Calu3 (cell line): ENCODE measurements around the gene YARS2. TPM values are rescaled to one million over a fixed set of nuclear protein-coding genes. Genes with fewer than 3 reads are reported as not detected.

ENCODE experiments used
- BruUV-seq: library from RNA; stranded (reverse); fragments of 400-500 nt; replicated peaks from 2 replicates; lab custom pipeline; 2021; lab: Mats Ljungman, UMichigan
- CTCF ChIA-PET: fragments of 300-600 bp; sonication (Branson Sonifier 250); formaldehyde crosslinking; loops from one replicate; lab custom pipeline; 2022; ENCODE audit warnings: antibody characterized with exemption; lab: Charles Lee
- DNase-seq: peaks from one replicate; pipeline ENCODE4 v3.0.0; 2022
- H3K27ac Mint-ChIP-seq: one replicate; pipeline ENCODE4 v1.8.0; 2022; ENCODE audit warnings: mixed read lengths; ENCODE audit not compliant: unreplicated experiment
- H3K27me3 Mint-ChIP-seq: one replicate; pipeline ENCODE4 v1.8.0; 2022; ENCODE audit warnings: mixed read lengths; ENCODE audit not compliant: unreplicated experiment
- H3K36me3 Mint-ChIP-seq: one replicate; pipeline ENCODE4 v1.8.0; 2022; ENCODE audit warnings: mild to moderate bottlenecking, moderate library complexity, mixed read lengths; ENCODE audit not compliant: insufficient read depth, unreplicated experiment
- H3K4me1 Mint-ChIP-seq: one replicate; pipeline ENCODE4 v1.8.0; 2022; ENCODE audit warnings: mild to moderate bottlenecking, low read depth, mixed read lengths; ENCODE audit not compliant: unreplicated experiment
- H3K4me3 Mint-ChIP-seq: one replicate; pipeline ENCODE4 v1.8.0; 2022; ENCODE audit warnings: mild to moderate bottlenecking, low read depth, moderate library complexity, mixed read lengths; ENCODE audit not compliant: unreplicated experiment
- H3K9me3 Mint-ChIP-seq: one replicate; pipeline ENCODE4 v1.8.0; 2022; ENCODE audit warnings: low read depth, mixed read lengths; ENCODE audit not compliant: unreplicated experiment
- CTCF ChIP-seq: fragments of 200-600 bp; IDR thresholded peaks from one replicate; pipeline ENCODE4 v1.8.0; 2022; ENCODE audit warnings: antibody characterized with exemption; ENCODE audit not compliant: unreplicated experiment
- intact Hi-C: fragments of 100-400 bp; cut with micrococcal nuclease; formaldehyde crosslinking; loops from one replicate; pipeline ENCODE4 v1.10.0; 2022; ENCODE audit not compliant: unreplicated experiment
- total RNA-seq: library from RNA; stranded (reverse); gene quantifications from 2 replicates; pipeline ENCODE4 v1.2.3, GENCODE V29; 2022

The YARS2 gene
- total RNA-seq, 1 experiment from 2014 or later, result 28.9 TPM

DNA sequence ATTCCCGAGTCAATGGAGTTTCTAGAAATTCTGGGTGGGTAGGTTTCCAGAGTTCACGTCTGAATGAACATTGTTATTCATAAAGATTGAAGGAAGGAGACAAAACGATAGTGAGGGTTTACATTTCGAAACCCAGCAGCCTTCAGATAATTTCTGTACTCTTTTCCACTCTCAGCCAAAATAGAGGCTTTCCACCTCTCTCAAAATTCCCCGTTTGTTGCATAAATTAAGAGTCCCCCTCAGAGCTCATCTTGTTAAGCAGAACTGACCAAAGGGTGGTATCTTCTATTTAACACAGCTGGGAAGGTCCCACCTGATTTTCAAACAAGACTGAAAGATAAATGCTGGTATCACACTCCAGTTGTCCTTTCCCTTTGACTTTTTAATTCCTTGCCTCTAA lies 21.5 kb upstream of the YARS2 start:
- H3K4me1 Mint-ChIP-seq, result peaks cover 20% of the 10 kb centered on the region
- no peak overlapping the region for H3K27ac Mint-ChIP-seq
- H3K27me3 Mint-ChIP-seq, result no peaks in the 10 kb centered on the region
- TF ChIP-seq CTCF, result no peak
- no TSS peak for BruUV-seq
- no peak overlapping the region for H3K4me3 Mint-ChIP-seq
- H3K9me3 Mint-ChIP-seq, result no peaks in the 10 kb centered on the region
- intact Hi-C loops, result no loop called here
- DNase-seq, result no peak
- CTCF ChIA-PET, result no interaction called here
- no peaks in the 10 kb centered on the region for H3K36me3 Mint-ChIP-seq

DNA sequence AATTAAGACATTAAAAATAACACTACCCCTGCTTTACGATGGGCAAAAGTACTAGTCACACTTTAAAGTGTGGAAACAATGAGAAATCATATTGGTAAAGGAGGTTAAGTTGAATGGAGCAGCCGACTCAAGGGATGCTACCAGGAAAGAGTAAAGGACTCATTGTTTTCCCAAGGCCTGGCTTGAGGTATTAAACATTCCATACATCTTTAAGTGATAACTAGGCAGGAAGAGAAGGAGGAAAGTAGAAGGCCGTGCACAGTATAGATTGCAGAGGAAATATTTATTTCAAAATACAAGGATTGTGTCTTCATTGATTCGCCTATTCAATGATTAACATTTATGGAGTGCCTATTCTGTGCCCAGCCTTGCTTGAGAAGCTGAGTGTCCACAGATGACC lies 20.6 kb upstream of the YARS2 start:
- peak overlapping the region; percentile 28 for H3K27ac Mint-ChIP-seq
- DNase-seq, result no peak
- H3K4me3 Mint-ChIP-seq, result no peak overlapping the region
- no TSS peak for BruUV-seq
- H3K36me3 Mint-ChIP-seq, result no peaks in the 10 kb centered on the region
- CTCF ChIA-PET, result interaction anchor here (1.5 kb wide), 1 partner anchor 20 kb away, joined by 4 read pairs; the partner anchor contains the start of gene YARS2
- H3K4me1 Mint-ChIP-seq, result peaks cover 20% of the 10 kb centered on the region
- no peaks in the 10 kb centered on the region for H3K9me3 Mint-ChIP-seq
- TF ChIP-seq CTCF, result no peak
- intact Hi-C loops, result no loop called here
- no peaks in the 10 kb centered on the region for H3K27me3 Mint-ChIP-seq

GRCh38 chr12:32773691-32774090 lies 18.0 kb upstream of the YARS2 start:
- no peak for TF ChIP-seq CTCF
- Mint-ChIP-seq H3K27me3 (no peaks in the 10 kb centered on the region), H3K27ac (no peak overlapping the region), H3K4me1 (peaks cover 20% of the 10 kb centered on the region), H3K9me3 (no peaks in the 10 kb centered on the region), H3K36me3 (no peaks in the 10 kb centered on the region), H3K4me3 (no peak overlapping the region)
- intact Hi-C loops, result no loop called here
- CTCF ChIA-PET, result no interaction called here
- BruUV-seq, result no TSS peak
- no peak for DNase-seq

- Mint-ChIP-seq H3K36me3 (no peaks in the 10 kb centered on the region), H3K4me3 (no peak overlapping the region), H3K27me3 (no peaks in the 10 kb centered on the region), H3K4me1 (no peaks in the 10 kb centered on the region), H3K27ac (no peak overlapping the region), H3K9me3 (no peaks in the 10 kb centered on the region)
- intact Hi-C loops, result no loop called here
- no TSS peak for BruUV-seq
- DNase-seq, result no peak
- TF ChIP-seq CTCF, result no peak
- CTCF ChIA-PET, result no interaction called here
Observed at GRCh38 chr12:32770141-32770540, 14.4 kb upstream of the YARS2 start.
